Stimulated activated CD4-positive, alpha-beta T cell treated with anti-CD3 and anti-CD28 coated beads, Interleukin-12 subunit alpha, Interleukin-12 subunit beta, amount 100 ng/mL, for 48 hours (primary cell): ENCODE results near the gene DUSP23.

Source experiments
- DNase-seq, 3 donors: peaks; one replicate each; pipeline ENCODE4 v3.0.0-alpha.2; 2020; ENCODE audit warnings: low read depth in 2 of 3, low spot score in 1 of 3

DUSP23 gene

GRCh38 chr1:159783724-159784123 is 3.0 kb downstream of the DUSP23 start:
- no peak for DNase-seq

DNA sequence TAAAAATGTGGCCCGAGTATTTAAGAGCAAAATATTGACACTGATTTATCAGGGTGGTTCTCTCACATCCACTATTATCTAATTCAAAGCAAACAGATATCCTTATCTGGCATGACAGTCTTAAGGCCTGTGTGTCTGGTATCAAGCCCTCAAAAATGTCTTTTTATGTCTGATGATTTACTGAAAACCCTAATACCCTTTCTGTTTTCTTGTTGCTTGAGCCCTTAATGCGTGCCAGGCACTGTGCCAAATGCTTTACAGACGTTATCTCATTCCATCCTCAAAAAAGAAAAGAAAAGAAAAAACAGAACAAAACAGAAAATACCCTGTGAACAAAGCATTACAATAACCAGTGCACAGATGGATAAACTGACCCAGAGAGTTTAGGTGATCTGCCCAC is 5.7 kb downstream of the DUSP23 start:
- DNase-seq, result no peak

DNA sequence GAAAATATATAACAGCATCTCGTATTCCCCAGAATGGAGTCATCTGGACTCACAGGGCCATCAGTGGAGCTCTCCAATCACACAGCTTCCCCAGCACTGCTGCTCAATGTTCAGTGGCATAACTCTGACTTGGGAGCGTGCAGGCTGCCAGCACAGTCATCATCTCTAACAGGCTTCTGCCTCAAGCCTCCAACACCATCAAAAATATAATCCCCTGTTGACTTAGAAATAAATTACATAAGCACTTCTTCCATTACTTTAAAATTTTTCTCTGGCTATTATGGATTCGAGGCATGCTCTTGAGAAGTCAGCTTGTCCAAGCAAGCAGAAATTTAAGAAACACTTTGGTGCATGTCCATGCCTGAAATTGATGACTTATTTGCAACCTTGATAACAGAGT is 6.2 kb downstream of the DUSP23 start:
- no peak for DNase-seq

DNA sequence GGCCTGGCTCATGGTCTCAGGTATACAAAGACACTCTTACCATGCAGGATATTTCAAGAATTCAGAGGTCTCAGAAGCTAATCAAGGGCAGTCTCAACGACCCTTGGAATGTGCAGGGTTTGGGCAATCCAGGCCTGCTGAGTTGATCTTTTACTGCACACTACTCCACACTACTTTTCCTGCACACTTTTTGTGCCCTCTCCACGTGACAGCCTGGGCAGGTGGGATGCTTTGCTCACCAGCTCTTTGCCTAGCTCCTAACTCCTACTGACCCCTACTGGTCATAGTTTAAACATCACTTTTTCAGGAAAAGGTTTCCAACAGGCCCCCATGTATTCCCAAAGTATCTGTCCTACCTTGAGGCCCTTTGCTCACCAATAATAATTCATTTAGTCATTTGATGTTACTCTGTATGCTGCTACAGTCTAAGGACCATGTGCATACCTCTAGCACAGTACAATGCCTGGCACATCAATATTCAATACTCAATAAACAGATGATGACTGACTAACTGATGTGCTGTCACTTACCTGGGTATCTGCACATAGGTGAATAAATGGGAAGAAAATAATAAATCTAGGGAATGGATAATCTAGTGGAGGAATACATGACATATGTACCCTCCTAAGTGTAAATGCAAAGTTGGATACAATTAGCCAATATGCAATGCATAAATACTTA is 9.6 kb downstream of the DUSP23 start:
- DNase-seq, result no peak

GRCh38 chr1:159791031-159791430 is 10.3 kb downstream of the DUSP23 start:
- no peak for DNase-seq

- DNase-seq, result no peak
Measured at GRCh38 chr1:159791461-159791860, 10.7 kb downstream of the DUSP23 start.

DNA sequence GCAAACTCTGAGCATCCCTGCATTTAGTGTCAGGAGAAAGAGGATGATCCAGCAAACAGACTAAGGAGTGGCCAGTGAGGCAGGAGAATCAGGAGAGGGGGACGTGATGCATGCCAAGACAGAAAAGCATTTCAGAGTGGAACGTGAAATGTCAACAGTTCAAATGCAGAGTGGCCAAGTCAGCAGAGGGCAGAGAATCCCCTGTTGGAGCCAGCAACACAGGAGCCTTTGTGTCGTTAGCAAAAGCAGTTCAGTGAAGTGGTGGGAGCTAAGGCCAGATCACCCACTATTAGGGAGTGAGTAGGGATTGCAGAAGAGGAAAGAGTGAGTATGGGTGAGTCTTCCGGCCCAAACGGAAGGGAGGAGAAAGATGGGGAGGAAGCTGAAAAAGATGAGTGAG is 14.8 kb downstream of the DUSP23 start:
- no peak for DNase-seq

- DNase-seq, result peak in 2 of 3 donors; percentile 32 to 37
Measured at GRCh38 chr1:159798893-159799292, 18.1 kb downstream of the DUSP23 start.

DNA sequence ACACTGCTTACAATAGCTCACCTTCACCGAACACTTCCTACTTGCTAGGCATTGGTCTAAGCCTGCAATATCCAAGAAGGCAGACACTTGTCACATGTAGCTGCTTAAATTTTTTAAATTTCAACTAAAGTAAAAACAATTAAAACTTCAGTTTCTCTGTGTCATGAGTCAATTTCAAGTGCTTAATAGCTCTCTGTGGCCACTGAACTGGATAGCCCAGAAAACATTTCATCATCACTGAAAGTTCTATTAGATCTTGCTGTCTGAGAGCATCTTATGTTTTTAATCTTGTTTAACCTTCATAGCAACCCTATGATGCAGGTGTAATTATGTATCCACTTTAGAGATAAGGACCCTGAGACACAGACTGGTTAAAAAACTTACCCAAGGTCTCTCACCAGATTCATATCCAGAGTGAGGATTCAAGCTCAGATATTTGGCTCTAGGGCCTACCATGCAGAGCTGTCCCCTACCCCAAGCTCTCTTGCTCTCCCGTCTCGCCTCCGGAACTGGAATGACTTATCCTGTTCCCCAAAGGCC is 18.8 kb downstream of the DUSP23 start:
- DNase-seq, result no peak

- DNase-seq, result no peak
Measured at GRCh38 chr1:159800177-159800930, 19.6 kb downstream of the DUSP23 start.

DNA sequence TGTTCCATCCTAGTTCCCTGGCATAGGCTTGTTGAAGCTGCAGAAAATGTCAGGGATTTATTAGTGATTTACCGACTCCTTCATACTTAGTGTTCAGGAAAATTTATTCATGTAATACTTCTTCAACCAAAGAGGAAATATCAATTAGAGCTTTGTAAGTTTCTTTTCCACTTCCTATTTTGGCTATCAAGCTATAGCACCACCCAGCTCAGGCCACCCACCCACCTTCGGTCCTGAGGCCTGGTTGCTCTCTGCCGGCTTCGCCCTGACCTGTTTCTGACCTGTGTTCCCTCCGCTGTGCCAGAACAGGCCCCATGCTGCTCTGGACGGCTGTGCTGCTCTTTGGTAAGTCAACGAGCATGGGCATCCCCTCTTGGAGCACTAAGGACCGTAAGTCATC is 21.3 kb downstream of the DUSP23 start, which contains the start of gene FCRL6:
Gene FCRL6 (plus strand): TSS at position 250 of the 400 bp plus-strand sequence. CDS start 65 bp downstream, at position 315.
- DNase-seq, result no peak

- no peak for DNase-seq
Measured at GRCh38 chr1:159803956-159804689, 23.4 kb downstream of the DUSP23 start.

- DNase-seq, result no peak
Measured at GRCh38 chr1:159804924-159805323, 24.2 kb downstream of the DUSP23 start.

DNA sequence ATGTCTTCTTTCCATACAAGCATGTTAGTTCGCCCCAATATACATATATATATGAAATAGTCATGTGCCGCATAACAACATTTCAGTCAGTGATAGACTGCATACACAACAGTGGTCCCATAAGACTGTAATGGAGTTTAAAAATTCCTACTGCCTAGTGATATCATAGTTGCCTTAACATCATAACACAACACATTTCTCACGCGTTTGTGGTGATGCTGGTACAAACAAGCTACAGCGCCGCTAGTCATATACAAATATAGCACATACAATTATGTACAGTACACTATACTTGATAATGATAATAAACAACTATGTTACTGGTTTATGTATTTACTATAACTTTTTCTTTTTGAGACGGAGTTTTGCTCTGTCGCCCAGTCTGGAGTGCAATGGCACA is 35.2 kb downstream of the DUSP23 start:
- no peak for DNase-seq

DNA sequence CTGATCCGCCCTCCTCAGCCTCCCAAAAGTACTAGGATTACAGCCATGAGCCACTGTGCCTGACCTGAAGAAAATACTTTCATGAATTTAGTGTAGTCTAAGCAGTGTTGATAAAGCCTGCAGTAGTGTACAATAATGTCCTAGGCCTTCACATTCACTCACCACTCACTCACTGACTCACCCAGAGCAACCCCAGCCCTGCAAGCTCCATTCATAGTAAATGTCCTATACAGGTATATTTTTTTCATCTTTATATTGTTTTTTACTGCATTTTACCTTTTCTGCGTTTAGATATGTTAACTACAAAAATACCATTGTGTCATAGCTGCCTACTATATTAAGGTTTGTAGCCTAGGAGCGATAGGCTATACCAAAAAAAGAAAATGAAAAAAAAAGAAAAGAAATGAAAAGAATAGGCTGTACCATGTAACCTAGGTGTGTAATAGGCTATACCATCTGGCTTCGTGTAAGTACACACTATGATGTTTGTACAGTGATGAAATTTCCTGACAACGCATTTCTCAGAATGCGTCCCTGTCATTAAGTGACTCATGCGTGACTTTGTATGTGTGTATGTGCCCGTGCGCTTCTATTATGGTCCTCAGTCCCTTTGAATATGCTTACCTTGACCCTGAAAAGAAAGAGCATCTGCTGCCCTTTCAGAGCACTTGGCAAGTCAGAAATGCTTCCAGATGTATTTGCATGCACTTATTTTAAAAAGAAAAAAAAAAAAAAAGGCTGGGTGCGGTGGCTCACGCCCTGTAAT is 36.7 kb downstream of the DUSP23 start:
- DNase-seq, result no peak

GRCh38 chr1:159821171-159821867 is 40.6 kb downstream of the DUSP23 start:
- no peak for DNase-seq

- DNase-seq, result no peak
Measured at GRCh38 chr1:159823406-159823805, 42.6 kb downstream of the DUSP23 start.

DNA sequence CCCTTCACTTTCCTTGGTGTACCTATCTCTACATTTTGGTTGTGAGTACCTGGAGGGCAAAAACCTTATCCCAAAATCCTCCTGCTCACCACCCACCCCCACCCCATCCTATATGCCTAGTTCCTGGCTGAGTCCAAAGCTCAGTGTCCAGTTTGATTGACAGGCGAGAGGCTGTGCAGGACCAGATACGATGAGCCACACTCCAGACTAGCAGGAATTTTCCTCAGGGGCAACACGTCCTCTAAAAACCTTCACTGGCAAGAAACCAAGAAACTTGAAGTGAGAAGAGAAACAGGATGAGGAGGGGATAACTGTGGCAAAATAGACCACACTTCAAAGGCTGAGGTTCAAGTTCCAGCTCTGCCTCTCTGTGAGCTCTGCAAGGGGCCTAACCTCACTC is 44.8 kb downstream of the DUSP23 start:
- no peak for DNase-seq

- DNase-seq, result peak; percentile 39 to 44 (median 43)
Measured at GRCh38 chr1:159826441-159827101, 45.8 kb downstream of the DUSP23 start, which contains the start of gene SLAMF8. SLAMF8 (plus strand) TSS chr1:159826873; CDS start chr1:159826899, 26 bp downstream.

DNA sequence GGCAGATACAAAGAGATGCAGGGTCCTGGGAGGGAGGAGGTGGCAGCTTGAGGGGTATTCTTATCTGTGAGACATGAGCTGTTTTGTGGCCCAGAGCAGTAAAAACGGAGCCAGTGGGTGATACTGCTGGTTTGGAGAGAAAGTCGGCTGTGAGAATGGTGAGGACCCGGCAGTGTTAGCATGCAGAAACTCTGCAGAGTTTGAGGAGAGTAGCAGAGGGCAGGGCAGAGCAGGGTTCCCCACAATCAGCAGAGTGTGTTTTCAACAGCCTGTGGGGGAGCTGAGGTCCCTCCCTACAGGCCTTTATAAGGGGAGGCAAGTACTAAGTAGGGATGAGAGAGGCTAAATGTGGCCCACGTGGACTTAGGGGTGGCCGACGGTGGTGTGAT is 46.3 kb downstream of the DUSP23 start:
- no peak for DNase-seq
